NOMO-1 treated with DMSO at 0.1 percent for 48 hours (cell line): ENCODE measurements around the gene NRG3.

Experiments
- DNase-seq: peaks from one replicate; lab custom pipeline; 2025; ENCODE audit not compliant: unreplicated experiment; lab: John Stamatoyannopoulos, UW

NRG3 gene

DNA sequence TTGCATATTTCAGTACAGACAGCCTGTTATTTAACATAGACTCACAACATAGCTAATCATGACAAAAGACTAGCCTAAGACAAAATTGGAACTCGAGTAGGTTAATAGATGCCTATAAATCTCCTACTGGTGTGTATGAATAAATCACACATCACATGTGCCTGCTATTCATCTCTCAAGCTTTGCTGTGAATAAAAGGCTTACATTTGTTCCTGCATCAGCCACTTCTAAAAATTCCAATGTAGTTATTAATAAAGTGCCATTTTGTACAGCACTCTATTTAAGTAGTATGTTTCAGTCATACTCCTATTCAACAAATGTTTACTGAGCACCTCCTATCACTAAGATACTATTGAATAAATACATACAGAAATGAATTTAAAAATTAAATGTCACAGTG, 486.3 kb downstream of the NRG3 start:
- DNase-seq: no peak

DNA sequence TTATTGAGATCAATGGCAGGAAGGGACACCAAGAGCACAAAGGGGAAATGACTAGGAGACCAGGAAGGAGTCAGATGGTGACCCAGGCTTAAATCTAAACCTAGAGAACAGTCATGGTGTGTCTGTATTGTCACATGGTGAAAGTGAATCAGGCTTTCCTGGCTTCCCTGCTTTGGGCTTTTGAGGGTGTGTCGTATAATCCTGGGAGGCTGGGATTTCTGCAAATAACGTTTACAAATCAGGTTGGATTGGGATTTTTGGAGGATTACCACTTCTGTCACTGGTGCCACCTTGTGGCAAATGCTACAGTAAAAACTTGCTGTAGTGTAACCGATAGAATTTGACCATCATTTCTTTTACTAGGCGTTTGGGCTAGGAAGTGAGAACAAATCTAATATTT, 502.6 kb downstream of the NRG3 start:
- no peak for DNase-seq

DNA sequence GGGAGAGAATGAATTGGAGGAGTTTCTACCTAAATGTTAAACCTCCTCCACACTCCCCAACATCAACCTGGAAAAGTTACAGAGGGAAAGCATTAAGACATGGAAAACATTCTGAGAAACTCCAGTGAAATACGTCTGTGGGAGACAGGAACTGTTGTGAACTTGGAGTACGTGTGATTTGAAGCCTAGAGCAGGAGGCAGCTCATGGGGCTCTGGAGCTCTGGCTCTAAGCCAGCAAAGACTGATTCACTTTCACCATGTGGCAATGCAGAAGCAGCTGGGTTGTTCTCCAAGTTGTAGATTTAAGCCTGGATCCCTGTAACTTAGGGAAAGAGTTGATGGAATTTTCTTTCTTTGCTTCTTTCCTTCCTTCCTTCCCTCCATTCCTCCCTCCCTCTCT, 503.2 kb downstream of the NRG3 start:
- DNase-seq: no peak

DNA sequence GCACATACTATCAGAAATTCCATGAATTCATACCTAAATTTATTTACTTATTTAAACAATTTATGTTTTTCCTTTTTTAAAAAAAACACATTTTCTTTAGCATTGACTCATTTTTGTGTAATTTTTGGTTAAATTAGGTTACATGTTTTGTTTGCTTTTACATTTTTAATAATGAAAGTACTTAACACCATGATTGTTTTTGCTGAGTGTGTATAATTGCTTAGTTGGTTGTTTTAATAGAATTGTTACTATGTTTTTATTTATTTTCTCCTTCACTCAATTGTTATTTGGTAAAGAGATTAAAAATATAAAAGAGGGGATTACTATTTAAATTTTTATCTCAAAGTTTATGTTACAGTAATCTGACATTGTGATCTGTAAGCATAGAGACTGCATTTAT, 508.4 kb downstream of the NRG3 start:
- DNase-seq: no peak

DNA sequence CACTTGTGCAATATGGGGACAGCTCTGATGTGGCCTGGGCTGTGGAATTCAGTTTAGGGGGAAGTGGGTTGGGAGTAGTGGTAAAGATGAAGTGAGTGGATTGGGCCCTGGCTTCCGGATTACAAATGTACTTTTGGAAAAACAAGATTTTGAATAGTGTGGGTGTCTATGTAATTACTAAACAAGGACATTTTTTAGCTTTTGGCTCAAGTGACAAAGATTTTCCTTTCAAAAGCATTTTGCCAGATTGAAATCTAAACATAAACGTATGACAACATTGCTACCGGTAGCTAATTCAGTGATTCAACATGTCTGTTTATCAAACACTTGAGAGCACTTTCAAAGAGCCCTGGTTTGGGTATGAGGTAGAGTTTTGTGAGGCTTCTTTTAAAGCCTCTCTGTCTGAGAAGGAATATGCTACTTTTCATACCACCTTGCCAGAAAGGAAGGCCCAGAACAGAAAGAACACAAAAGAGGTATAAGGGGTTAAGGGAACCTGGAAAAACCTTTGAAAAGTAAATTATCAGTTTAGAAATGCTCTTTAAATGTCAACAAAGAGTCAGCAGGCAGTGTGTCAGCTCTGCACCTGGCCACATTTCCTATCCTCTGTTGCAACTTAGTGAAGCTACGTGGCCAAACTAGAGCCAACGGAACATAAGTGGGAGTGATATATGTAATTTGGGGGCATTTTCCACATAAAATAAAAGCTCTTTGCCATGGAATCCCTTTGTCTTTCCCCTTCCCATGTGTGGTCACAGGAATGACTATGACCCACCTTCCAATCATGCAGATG, 516.1 kb downstream of the NRG3 start:
- no peak for DNase-seq

DNA sequence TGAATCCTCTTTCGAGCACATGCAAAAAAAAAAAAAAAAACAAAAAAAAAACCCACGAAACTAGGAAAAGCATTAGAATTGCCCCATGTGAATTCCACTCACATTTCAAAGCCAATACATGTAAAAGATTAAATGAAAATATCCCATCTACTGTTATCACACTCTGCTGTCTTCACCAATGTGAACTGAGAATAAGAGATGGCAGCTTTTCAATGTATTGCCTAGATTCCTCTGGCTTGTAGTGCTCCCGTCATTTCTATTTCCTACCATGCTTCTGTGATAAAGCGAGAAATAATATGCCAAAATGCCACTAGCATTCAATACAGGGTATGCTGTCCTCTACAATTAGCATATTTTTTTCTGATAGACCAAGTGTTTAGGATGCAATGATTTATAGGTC, 517.0 kb downstream of the NRG3 start:
- no peak for DNase-seq

DNA sequence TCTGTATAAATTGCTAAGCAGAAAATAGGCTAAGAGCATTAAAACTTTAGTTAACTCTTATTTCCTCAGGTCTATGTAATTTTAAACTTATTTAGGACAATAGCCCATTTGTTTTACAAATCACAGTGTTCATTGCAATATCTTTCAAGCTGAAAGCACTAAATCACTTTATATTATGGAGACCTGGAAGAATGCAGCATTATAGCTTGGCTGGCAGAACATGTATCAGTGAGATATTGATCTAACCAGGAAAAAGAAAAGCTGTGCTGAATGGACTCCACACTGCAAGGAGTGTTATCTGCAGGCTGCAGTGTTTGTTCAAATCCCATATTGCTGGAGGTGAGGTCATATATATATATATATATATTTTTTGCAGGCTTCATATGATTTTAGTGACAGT, 517.5 kb downstream of the NRG3 start:
- DNase-seq: no peak

DNA sequence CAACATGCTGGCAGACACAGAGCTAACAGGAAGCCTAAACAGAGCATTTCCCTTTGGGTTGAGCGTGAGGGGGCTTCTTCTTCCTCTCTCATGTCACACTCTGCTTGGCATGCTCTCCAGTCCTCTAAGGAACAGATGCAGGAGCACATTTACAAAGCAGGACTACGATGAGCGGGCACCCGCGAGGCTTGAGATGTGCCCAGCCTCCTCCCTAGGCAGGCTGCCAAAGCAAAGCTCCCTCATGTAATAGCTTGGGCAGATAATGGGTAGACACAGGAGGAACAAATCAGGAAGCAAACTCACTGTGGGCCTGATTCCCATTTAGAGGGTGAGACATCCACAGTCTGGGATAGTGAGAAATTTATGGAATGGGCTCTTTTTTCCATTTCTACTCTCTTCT, 519.1 kb downstream of the NRG3 start:
- DNase-seq: no peak

DNA sequence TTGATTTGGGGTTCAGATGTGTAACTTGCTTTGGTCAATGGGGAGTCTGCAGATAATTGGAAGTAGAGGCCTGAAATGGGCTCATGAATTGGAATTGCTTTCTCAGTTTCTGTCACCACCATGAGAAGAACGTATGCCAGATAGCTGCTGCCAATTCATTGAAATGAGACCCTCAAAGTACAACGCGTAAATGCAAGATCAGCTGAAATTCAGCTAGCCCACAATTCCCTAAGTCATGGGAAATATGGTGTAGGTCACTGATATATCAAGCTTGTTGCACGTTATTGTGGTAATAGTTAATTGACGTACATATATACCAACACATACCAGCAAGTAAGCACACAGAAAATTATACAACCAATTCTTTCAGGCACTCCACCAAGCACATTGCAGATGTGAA, 520.0 kb downstream of the NRG3 start:
- no peak for DNase-seq

DNA sequence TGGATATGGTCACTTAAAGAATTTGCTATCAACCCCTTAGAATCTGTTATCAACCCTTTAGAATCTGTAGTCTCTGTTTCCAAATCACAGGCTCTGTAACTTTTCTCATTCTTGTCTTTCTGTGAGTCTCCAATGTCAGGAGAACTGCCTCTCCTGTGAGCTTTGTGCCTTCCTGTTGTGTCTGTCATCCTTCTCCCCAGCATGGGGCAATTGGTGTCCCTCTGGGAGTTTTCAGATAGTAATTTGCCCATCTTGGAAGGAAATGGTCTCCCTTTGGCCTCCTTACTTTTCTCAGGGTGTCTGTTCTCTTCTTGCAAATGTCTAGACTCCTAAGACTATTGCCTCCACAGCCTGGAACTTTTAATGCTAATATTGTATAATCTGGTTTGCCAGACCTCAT, 521.9 kb downstream of the NRG3 start:
- no peak for DNase-seq

DNA sequence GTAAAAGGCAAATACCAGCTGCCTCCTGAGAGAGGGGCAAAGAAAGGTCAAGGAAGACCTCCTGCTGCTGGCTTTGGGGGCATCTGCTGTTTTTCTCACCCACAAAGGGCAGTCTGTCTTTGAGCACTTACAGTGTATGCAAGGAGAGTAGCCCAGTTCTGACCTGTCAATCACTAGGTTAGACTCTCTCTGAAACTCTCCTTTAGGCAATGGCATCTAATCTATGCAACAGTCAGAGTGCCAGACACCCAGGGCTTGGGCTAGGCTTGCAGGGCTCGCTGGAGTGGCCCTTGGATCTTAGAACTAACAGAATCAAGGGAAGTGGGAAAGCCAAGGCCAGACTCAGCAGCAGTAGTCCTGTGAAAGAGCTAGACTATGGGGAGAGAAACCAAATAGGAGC, 522.9 kb downstream of the NRG3 start:
- DNase-seq: no peak

DNA sequence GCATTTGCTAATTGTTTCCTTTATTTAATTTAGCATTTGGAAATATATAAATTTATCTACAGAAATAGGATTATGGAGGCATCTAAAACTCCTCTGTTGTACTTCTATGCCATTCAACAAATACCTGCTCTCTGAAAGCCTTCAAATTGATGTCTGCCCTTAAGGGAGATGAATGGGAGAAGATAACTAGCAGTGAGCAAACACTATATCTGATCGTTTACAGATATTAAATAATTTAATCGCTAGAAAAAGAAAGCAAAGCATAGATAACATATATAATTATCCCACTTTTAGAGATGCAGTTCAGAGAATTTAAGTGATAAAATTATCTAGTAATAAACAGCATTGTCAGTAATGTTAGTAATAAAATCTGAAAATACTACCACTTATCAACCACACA, 524.9 kb downstream of the NRG3 start:
- DNase-seq: no peak

DNA sequence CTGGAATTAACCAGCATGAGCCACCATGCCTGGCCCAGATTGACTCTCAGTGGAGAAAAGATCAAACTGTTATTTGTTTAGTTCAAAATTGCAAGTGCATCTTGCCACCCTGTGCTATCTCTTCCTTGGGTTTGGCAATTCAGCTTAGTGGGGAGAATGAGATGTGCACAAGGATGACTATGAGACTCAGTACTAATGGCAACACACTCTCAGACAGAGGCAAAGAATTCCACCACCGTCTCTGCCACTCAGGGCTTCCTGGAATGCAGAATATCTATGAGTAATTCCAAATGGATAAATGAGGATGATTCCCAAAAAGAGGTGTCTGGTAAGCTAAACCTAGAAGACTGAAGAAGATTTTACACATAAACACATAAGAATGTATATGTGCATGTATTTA, 525.8 kb downstream of the NRG3 start:
- DNase-seq: no peak

DNA sequence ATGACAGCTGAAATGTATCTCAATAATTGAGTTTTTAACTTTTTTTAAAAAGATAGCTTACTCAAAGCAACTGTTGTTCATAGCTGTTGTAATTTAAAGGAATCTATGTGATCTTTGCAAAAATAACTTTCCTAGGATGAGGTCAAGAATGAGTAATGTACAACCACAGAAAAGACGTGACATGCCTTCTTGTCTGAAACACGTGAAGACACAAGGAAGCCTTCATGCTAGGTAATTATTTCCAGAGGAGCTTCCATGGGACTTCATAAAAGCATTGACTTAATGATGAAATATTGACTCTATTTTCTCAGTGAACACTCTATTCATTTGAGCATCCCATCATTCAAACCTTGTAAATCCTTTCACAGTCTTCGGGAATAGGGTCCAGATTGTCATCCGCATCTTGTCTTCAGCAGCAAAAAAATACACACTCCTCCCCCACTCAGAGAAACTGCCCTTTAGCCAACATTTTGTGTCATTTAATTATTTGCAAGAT, 528.0 kb downstream of the NRG3 start:
- no peak for DNase-seq

DNA sequence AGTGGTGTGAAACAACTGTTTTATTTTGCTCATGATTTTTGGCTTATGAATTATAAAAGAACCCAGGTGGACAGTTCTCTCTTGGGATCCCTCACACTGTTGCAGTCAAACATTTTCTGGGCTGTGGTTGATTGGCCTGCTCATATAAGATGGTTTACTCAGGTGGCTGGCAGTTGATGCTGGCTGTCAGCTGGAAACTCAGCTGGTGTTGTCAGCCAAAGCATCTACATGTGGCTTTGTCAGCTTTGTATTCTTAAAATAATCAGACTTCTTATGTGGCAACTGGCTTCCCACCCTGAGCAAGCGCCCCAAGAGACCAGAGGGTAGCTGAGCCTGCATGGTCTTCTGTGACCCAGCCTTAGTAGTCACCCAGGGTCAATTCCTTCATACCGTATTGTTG, 534.7 kb downstream of the NRG3 start:
- DNase-seq: no peak

DNA sequence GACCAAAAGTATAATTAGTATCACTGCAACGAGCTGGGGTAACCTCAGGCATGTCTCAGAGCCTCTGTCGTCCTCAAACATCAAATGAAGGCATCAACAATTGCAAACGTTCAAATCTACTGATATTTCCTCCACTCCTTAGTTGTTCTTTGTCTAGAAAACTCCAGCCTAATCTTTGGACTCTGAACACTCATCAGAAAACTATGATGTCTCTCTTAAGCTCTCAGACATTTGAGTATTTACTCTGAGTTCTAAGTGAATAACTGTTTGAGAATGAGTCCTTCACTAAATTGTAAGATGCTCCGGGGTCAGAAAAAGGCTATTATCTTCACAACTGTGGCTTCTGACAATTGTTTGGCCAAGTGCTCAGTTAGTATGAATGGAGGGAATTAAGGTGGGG, 536.4 kb downstream of the NRG3 start:
- no peak for DNase-seq

DNA sequence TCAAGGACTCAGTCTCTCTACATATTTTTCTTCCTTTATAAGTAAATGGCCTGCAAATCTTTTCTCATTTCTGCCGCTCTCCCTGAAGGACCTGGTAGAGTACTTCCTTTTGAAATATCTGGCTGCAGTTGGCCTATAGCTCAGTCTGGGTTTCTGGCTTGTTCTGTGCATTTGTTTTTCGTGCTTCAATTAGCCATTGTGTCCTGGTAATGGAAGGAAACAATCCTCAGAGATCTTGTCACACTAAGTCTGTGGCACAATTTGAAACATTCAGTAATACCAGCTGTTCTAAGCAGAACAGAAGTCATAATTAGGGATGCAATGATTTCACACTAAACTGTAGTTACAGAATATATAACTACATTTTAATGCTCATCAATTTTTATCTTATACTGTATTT, 545.0 kb downstream of the NRG3 start:
- DNase-seq: no peak

DNA sequence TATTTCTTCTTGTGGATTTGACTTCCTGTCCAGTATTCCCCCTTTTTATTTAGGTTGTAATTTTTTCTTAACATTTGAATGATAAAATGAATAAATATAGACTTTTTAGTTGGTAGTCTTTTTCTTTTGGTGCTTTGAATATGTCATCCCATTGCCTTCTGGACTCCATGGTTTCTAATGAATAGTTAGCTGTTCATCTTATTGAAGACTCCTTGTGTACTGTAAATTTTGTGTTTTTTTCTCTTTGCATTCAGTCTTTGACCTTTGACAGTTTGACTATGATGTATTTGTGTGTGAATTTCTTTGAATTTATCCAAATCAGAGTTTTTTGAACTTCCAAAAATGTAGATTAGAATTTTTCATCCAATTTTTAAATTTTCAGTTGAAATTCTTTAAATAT, 554.3 kb downstream of the NRG3 start:
- DNase-seq: no peak

DNA sequence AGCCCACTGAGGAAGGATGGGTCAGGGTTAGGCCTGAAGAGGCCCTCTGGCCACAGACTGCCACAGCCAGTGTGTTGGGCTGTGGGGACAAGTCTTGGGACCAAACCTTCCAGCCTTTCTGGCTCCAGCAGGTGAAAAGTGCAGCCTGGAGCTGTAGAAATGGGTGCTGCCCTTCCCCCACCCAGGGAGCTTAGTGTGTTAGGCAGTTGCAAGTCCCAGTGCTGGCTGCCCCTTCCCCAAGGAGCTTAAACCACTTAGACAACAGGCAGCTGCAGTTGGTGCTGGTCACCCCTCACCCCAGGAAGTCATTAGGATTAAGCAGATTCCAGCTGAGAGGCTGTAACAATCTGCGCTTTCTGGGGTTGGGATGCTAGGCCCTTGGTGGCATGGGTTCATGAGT, 563.3 kb downstream of the NRG3 start:
- no peak for DNase-seq

DNA sequence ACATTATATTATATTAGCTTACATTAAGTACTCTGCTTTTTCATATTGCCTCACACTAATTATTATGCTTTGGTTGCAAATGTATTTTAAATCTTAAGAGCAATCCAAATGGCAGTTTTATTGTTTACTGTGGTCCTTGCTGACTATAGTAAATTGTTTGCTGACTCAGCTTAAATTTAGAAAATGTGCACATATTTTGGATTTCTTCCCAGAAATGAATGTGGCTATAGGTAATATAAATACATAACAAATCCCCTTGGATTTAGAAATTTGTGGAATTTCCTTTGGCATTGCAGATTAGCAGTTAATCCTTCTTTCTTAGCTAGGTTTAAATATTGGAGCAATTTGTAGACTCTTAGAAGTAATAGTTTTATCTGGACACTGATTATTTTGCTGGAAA, 565.8 kb downstream of the NRG3 start:
- no peak for DNase-seq

DNA sequence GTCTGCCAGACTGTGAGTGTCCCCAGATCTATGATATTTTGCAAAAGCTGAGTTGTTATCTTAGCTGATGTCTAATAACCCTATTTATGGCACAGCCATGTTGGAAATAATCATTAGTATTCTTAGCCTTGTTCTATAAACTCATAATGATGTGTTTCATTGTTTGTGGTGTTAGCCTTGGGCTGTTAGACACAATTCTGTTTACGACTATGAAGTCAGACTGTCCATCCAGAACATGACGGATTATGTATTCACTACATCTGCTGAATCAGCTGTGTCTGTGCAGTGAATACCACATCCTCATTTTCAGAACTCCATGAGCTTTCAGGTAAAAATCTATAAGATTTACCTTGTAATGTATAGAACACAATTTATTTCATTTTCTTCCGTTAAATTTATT, 577.1 kb downstream of the NRG3 start:
- no peak for DNase-seq

DNA sequence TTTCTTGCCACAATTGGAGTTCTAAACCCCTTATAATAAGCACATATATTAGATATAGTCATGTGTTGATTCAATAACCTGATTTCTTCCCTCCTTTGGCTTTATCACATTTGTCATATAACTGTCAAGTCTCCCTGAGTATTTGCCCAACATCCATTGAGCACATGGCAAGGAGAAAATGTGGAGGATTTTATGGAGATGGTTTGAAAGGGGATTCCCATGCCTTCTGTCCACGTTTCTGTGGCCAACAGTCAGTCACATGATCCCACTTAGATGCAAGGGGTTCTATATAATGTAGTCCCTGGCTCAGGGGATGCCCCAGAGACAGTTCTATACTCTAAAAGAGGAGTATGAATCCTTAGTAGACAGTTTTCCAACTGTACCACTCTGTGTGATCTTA, 577.7 kb downstream of the NRG3 start:
- DNase-seq: no peak

DNA sequence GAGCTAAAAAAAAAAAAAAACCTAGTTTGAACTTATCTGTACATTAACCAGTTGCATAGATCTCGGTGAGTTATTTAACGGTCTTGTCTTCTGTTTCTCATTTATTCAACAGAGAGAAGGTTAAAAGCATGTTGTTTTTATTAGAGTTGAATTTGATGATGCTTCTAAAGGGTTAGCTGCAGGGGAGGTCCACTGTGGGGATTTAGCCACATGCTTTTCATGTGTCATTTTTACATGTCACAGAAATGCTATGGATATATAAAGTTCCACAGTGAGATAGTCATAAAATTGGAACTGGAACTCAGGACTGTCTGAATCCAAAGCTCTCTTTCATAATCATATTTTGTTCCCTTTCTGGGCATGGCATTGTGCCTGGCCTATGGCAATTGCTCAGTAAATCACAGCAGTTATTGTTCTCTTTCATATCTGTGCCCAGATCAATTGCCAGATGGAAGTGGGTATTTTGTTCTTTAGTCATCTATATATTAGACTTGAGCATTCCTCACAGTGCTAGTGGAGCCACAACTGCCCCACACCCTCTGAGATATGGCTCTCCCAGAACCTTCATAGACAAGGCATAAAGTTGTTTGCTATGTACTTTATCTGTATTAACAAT, 578.8 kb downstream of the NRG3 start:
- no peak for DNase-seq
